GM20431 (cell line): Measurements from ENCODE around the gene GYS1.

Source experiments
- in situ Hi-C: fragments of 300-500 bp; cut with MseI, MboI; formaldehyde crosslinking; loops from one replicate; pipeline ENCODE4 v1.15.0; 2020; ENCODE audit warnings: low sequenced_read_pairs; ENCODE audit not compliant: unreplicated experiment

The GYS1 gene

GRCh38 chr19:48918801-48919247 is 74.3 kb downstream of the GYS1 start:
- in situ Hi-C loops = no loop called here
